ENCODE data around the gene NHSL2. TPM values are rescaled to one million over a fixed set of nuclear protein-coding genes. Genes with fewer than 3 reads are reported as not detected.

The NHSL2 gene
- polyA plus RNA-seq, 1 of the 3 experiments (the other 2 are of a cell fraction), result 0.61 TPM

GRCh38 chrX:72143609-72143907 is 232.9 kb downstream of the NHSL2 start:
- no peaks in the 10 kb centered on the region for H3F3A ChIP-seq (replicated peaks; ENCODE audit: insufficient read depth)
- ChIA-PET POLR2A (interaction anchor here (0.7 to 2.8 kb wide), 2 partner anchors 12 to 16 kb away, joined by 4 to 8 read pairs; partner anchors contain the start of gene RTL5), CTCF (interaction anchor here (1.0 to 1.2 kb wide), 3 partner anchors 8 to 20 kb away, joined by 3 read pairs; no protein-coding TSS in a partner anchor)
- TF ChIP-seq NFIC (IDR thresholded peaks at IDR 0.05; ENCODE audit: borderline replicate concordance), result no peak
- no peak for TF ChIP-seq EP300 (IDR thresholded peaks at IDR 0.05; ENCODE audit: borderline replicate concordance in 1 of 2, low read depth in 1 of 2, low read length in 1 of 2)
- TF ChIP-seq, protein P1, sequence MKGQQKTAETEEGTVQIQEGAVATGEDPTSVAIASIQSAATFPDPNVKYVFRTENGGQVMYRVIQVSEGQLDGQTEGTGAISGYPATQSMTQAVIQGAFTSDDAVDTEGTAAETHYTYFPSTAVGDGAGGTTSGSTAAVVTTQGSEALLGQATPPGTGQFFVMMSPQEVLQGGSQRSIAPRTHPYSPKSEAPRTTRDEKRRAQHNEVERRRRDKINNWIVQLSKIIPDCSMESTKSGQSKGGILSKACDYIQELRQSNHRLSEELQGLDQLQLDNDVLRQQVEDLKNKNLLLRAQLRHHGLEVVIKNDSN (IDR thresholded peaks at IDR 0.05; ENCODE audit: borderline replicate concordance, low read depth), result no peak
- TF ChIP-seq, protein P2, sequence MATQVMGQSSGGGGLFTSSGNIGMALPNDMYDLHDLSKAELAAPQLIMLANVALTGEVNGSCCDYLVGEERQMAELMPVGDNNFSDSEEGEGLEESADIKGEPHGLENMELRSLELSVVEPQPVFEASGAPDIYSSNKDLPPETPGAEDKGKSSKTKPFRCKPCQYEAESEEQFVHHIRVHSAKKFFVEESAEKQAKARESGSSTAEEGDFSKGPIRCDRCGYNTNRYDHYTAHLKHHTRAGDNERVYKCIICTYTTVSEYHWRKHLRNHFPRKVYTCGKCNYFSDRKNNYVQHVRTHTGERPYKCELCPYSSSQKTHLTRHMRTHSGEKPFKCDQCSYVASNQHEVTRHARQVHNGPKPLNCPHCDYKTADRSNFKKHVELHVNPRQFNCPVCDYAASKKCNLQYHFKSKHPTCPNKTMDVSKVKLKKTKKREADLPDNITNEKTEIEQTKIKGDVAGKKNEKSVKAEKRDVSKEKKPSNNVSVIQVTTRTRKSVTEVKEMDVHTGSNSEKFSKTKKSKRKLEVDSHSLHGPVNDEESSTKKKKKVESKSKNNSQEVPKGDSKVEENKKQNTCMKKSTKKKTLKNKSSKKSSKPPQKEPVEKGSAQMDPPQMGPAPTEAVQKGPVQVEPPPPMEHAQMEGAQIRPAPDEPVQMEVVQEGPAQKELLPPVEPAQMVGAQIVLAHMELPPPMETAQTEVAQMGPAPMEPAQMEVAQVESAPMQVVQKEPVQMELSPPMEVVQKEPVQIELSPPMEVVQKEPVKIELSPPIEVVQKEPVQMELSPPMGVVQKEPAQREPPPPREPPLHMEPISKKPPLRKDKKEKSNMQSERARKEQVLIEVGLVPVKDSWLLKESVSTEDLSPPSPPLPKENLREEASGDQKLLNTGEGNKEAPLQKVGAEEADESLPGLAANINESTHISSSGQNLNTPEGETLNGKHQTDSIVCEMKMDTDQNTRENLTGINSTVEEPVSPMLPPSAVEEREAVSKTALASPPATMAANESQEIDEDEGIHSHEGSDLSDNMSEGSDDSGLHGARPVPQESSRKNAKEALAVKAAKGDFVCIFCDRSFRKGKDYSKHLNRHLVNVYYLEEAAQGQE (IDR thresholded peaks at IDR 0.05; ENCODE audit: low read depth, low read length), result no peak
- no peak for TF ChIP-seq TCF12 (IDR thresholded peaks at IDR 0.05)
- no peak for TF ChIP-seq SMC3 (IDR thresholded peaks at IDR 0.05; ENCODE audit: low read depth, low read length)
- no peak for TF ChIP-seq FOSL2 (IDR thresholded peaks at IDR 0.05; ENCODE audit: borderline replicate concordance, low read depth)
- no peak for TF ChIP-seq JUND (IDR thresholded peaks at IDR 0.05)
- TF ChIP-seq NRF1 (IDR thresholded peaks at IDR 0.05; ENCODE audit: low read depth, low read length), result no peak
- TF ChIP-seq EZH2phosphoT487 (IDR thresholded peaks at IDR 0.05; ENCODE audit: borderline replicate concordance, low read depth), result no peak
- TF ChIP-seq RXRA (IDR thresholded peaks at IDR 0.05; ENCODE audit: borderline replicate concordance, low read depth), result no peak
- no peak for TF ChIP-seq TAF1 (IDR thresholded peaks at IDR 0.05; ENCODE audit: borderline replicate concordance, low read depth, low read length)
- TF ChIP-seq YY1 (IDR thresholded peaks at IDR 0.05; ENCODE audit: low read depth), result no peak
- no peak for TF ChIP-seq TEAD4 (IDR thresholded peaks at IDR 0.05; ENCODE audit: borderline replicate concordance, insufficient read depth)
- H3K4me1 ChIP-seq (ENCODE audit: control insufficient read depth in 1 of 2, insufficient read depth in 2 of 2, low read depth in 1 of 2, low read length in 1 of 2), result peaks cover 0 to 10% of the 10 kb centered on the region in 2 experiments; a peak in 2 of 4 replicates
- peaks cover 0 to 2% of the 10 kb centered on the region in 2 experiments for H3K36me3 ChIP-seq (replicated peaks in 1 of 2; ENCODE audit: control insufficient read depth in 1 of 2, insufficient read depth in 2 of 2, low read length in 1 of 2)
- H3K9me2 ChIP-seq, result no peaks in the 10 kb centered on the region
- H3K9me3 ChIP-seq, result no peaks in the 10 kb centered on the region
- no peak overlapping the region for H3K4me2 ChIP-seq
- peaks cover 16% of the 10 kb centered on the region; the same call in 1 of the 2 replicates for H3K27me3 ChIP-seq (ENCODE audit: insufficient read depth)
- H3K4me3 ChIP-seq (ENCODE audit: low read depth in 2 of 2, low read length in 1 of 2), result no peak overlapping the region
- no peak overlapping the region for H3K9ac ChIP-seq
- H4K20me1 ChIP-seq (ENCODE audit: insufficient read depth), result no peaks in the 10 kb centered on the region
- H2AFZ ChIP-seq (ENCODE audit: low read depth), result no peak overlapping the region
- no peak overlapping the region for H3K27ac ChIP-seq (ENCODE audit: low read depth in 2 of 2, low read length in 1 of 2)
- 49% methylated on average over 2 of the region's 2 CpGs for WGBS (ENCODE audit: low lambda C conversion rate)
- no peaks in the 10 kb centered on the region for H3K79me2 ChIP-seq (ENCODE audit: insufficient read depth)
- no peak for DNase-seq

DNA sequence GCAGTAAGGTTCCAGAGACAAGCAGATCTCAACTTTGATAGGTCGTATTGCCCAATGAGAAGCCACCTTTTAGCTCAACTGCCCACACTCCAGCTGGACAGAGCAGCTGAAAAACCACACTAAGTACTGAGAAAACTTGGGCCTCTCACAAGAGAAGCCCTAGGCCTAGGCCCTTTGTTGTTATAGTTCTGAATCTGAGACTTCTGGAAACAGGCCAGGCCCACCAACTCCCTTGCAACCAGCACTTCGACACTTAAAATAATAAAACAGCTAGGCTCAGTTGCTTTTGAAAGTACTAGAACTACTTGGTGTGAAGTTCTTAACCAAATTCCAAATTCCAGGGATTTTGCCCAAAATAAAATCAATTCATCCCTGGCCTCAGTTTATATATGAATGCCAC is 234.5 kb downstream of the NHSL2 start:
- no peak overlapping the region for H3K27ac ChIP-seq (ENCODE audit: low read depth in 2 of 2, low read length in 1 of 2)
- H3K4me3 ChIP-seq (ENCODE audit: low read depth in 2 of 2, low read length in 1 of 2), result no peak overlapping the region
- H3K36me3 ChIP-seq (replicated peaks in 1 of 2; ENCODE audit: control insufficient read depth in 1 of 2, insufficient read depth in 2 of 2, low read length in 1 of 2), result no peaks in the 10 kb centered on the region
- DNase-seq, result no peak
- CTCF ChIA-PET, result interaction anchor here (0.8 kb wide), 1 partner anchor 18 kb away, joined by 6 read pairs; no protein-coding TSS in a partner anchor
- no peaks in the 10 kb centered on the region for H4K20me1 ChIP-seq (ENCODE audit: insufficient read depth)
- no peaks in the 10 kb centered on the region for H3F3A ChIP-seq (replicated peaks; ENCODE audit: insufficient read depth)
- H3K9me3 ChIP-seq, result no peaks in the 10 kb centered on the region
- H3K27me3 ChIP-seq (ENCODE audit: insufficient read depth), result peaks cover 16% of the 10 kb centered on the region; the same call in 1 of the 2 replicates
- H3K79me2 ChIP-seq (ENCODE audit: insufficient read depth), result no peaks in the 10 kb centered on the region
- POLR2A ChIA-PET, result no interaction called here
- no peaks in the 10 kb centered on the region for H3K9me2 ChIP-seq
- H3K9ac ChIP-seq, result no peak overlapping the region
- peaks cover 0 to 10% of the 10 kb centered on the region in 2 experiments; a peak in 2 of 4 replicates for H3K4me1 ChIP-seq (ENCODE audit: control insufficient read depth in 1 of 2, insufficient read depth in 2 of 2, low read depth in 1 of 2, low read length in 1 of 2)
- H3K4me2 ChIP-seq, result no peak overlapping the region
- no peak overlapping the region for H2AFZ ChIP-seq (ENCODE audit: low read depth)
- 40% methylated on average over 2 of the region's 2 CpGs for WGBS (ENCODE audit: low lambda C conversion rate)
- no peak for TF ChIP-seq RXRA (IDR thresholded peaks at IDR 0.05; ENCODE audit: borderline replicate concordance, low read depth)
- no peak for TF ChIP-seq RCOR1 (IDR thresholded peaks at IDR 0.05; ENCODE audit: low read length)
- TF ChIP-seq, protein P3, sequence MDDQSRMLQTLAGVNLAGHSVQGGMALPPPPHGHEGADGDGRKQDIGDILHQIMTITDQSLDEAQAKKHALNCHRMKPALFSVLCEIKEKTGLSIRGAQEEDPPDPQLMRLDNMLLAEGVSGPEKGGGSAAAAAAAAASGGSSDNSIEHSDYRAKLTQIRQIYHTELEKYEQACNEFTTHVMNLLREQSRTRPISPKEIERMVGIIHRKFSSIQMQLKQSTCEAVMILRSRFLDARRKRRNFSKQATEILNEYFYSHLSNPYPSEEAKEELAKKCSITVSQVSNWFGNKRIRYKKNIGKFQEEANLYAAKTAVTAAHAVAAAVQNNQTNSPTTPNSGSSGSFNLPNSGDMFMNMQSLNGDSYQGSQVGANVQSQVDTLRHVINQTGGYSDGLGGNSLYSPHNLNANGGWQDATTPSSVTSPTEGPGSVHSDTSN (IDR thresholded peaks at IDR 0.05), result no peak
- no peak for TF ChIP-seq NRF1 (IDR thresholded peaks at IDR 0.05; ENCODE audit: low read depth, low read length)
- TF ChIP-seq, protein P4, sequence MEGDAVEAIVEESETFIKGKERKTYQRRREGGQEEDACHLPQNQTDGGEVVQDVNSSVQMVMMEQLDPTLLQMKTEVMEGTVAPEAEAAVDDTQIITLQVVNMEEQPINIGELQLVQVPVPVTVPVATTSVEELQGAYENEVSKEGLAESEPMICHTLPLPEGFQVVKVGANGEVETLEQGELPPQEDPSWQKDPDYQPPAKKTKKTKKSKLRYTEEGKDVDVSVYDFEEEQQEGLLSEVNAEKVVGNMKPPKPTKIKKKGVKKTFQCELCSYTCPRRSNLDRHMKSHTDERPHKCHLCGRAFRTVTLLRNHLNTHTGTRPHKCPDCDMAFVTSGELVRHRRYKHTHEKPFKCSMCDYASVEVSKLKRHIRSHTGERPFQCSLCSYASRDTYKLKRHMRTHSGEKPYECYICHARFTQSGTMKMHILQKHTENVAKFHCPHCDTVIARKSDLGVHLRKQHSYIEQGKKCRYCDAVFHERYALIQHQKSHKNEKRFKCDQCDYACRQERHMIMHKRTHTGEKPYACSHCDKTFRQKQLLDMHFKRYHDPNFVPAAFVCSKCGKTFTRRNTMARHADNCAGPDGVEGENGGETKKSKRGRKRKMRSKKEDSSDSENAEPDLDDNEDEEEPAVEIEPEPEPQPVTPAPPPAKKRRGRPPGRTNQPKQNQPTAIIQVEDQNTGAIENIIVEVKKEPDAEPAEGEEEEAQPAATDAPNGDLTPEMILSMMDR (IDR thresholded peaks at IDR 0.05), result no peak
- TF ChIP-seq ELF1 (IDR thresholded peaks at IDR 0.05), result no peak
- TF ChIP-seq, protein P5, sequence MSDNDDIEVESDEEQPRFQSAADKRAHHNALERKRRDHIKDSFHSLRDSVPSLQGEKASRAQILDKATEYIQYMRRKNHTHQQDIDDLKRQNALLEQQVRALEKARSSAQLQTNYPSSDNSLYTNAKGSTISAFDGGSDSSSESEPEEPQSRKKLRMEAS (IDR thresholded peaks at IDR 0.05; ENCODE audit: low read depth), result no peak
- TF ChIP-seq MXI1 (IDR thresholded peaks at IDR 0.05; ENCODE audit: low read depth, low read length), result no peak
- no peak for TF ChIP-seq FOXJ3 (CRISPR knock-in tag; IDR thresholded peaks at IDR 0.05)
- TF ChIP-seq JUND (IDR thresholded peaks at IDR 0.05), result no peak
- TF ChIP-seq CHD2 (IDR thresholded peaks at IDR 0.05; ENCODE audit: low read length, partially characterized antibody), result no peak
- no peak for TF ChIP-seq EZH2phosphoT487 (IDR thresholded peaks at IDR 0.05; ENCODE audit: borderline replicate concordance, low read depth)
